HG03103 (cell line): Measurements from ENCODE around the gene GEMIN7.
"Not testable (repeated sequence)": the region's sequence is repeated elsewhere in the genome, so short reads cannot be mapped to it uniquely, and the experiment has no call there.

Experiments used
- ATAC-seq: cut with Tn5 transposase; IDR thresholded peaks from one replicate; pipeline ENCODE4 v1.9.1; 2021; ENCODE audit warnings: low read depth; ENCODE audit not compliant: unreplicated experiment

GEMIN7 gene

GRCh38 chr19:45102481-45102880 is 23.4 kb downstream of the GEMIN7 start:
- ATAC-seq, result no peak

- ATAC-seq, result no peak
Measured at GRCh38 chr19:45103156-45103507, 24.1 kb downstream of the GEMIN7 start.

- ATAC-seq, result no peak
Measured at GRCh38 chr19:45103508-45104319, 24.7 kb downstream of the GEMIN7 start.

GRCh38 chr19:45104658-45105349 is 25.7 kb downstream of the GEMIN7 start:
- no peak for ATAC-seq

- not testable (repeated sequence) for ATAC-seq
Measured at GRCh38 chr19:45106363-45106762, 27.3 kb downstream of the GEMIN7 start.

GRCh38 chr19:45107621-45108150 is 28.6 kb downstream of the GEMIN7 start:
- no peak for ATAC-seq

GRCh38 chr19:45110851-45111266 is 31.8 kb downstream of the GEMIN7 start:
- no peak for ATAC-seq

GRCh38 chr19:45112111-45112827 is 33.2 kb downstream of the GEMIN7 start:
- no peak for ATAC-seq

- no peak for ATAC-seq
Measured at GRCh38 chr19:45113628-45114027, 34.6 kb downstream of the GEMIN7 start.

GRCh38 chr19:45114116-45114515 is 35.1 kb downstream of the GEMIN7 start:
- no peak for ATAC-seq

- no peak for ATAC-seq
Measured at GRCh38 chr19:45115809-45116615, 37.0 kb downstream of the GEMIN7 start.

GRCh38 chr19:45117167-45117594 is 38.1 kb downstream of the GEMIN7 start:
- no peak for ATAC-seq

- no peak for ATAC-seq
Measured at GRCh38 chr19:45117671-45118070, 38.6 kb downstream of the GEMIN7 start.

GRCh38 chr19:45118106-45118505 is 39.0 kb downstream of the GEMIN7 start:
- no peak for ATAC-seq

GRCh38 chr19:45118591-45119355 is 39.7 kb downstream of the GEMIN7 start:
- not testable (repeated sequence) for ATAC-seq

GRCh38 chr19:45119582-45119981 is 40.5 kb downstream of the GEMIN7 start:
- no peak for ATAC-seq

- no peak for ATAC-seq
Measured at GRCh38 chr19:45121827-45122345, 42.8 kb downstream of the GEMIN7 start.

- no peak for ATAC-seq
Measured at GRCh38 chr19:45122832-45123231, 43.8 kb downstream of the GEMIN7 start.

GRCh38 chr19:45123440-45123850 is 44.4 kb downstream of the GEMIN7 start:
- no peak for ATAC-seq
